Stimulated activated naive CD8-positive, alpha-beta T cell treated with anti-CD3 and anti-CD28 coated beads, Interleukin-15, Interleukin-2, amounts not matched to agents 100 U/mL and 50 U/mL, for 24 hours (primary cell): ENCODE results near the gene DOCK3.
A peak's percentile ranks its signal among the peaks of the same experiment; 100 is the strongest.
"Not testable (repeated sequence)": the region's sequence is repeated elsewhere in the genome, so short reads cannot be mapped to it uniquely, and the experiment has no call there.

Experiments
- ATAC-seq: fragments of 150-1000 bp; cut with Tn5 transposase; one replicate; pipeline ENCODE4 v1.10.0; 2021
- DNase-seq: peaks from one replicate; pipeline ENCODE4 v3.0.0; 2021

The DOCK3 gene

DNA sequence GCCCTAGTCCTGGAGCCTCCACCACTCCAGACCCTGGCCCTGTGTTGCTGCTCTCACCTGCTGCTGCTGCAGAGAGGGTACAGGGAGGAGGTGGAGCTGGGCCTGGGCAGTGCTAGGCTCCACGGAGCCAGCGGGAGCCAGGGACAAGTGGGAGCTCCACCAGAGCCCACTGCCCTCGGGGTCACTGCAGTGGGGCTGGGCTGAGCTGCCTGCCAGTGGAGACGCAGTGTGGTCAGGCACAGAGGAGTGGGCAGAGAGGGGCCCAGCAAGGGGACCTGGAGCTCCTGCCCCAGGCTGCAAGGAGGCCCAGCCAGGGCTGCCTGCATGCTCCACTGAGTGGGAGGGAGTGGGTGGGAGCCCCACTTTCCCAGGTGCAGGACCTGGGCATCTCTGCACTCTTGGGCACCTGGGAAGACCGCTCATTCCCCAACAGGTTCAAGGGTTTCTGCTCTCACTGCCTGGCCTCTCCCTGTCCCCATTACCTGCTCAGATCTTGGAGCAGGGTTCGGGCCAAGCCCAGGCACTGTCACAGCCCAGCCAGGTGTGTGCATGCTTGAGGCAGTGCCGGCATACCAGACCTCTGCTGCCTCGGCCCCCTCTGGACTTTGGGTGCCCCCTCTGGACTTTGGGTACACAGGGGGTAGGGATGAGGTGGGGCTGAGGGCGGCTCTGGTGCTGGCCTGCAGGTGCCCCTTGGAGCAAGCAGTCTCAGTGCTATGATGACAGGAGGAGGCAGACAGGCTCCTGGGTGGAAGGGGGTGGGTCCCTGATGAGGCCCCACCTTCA lies 308.0 kb downstream of the DOCK3 start:
- no peak for DNase-seq
- no peak for ATAC-seq

DNA sequence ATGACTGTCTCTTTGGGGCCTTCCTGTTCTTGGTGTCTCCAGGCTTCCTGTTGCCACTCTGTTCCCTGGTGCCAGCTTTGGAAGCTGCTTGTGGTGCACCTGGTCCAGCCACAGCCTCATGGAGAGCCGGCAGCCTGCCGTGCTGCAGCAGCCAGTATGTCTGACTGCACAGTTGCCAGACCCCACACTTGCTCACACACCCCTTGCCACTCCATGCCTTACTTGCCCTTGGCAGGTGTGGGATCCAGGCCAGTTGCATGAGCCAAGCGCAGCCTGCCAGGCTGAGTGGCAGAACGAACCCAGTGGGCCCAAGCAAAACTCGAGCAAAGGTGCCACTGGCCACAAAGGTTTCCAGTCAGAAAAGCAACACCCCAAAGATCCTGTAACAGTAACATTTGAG lies 309.2 kb downstream of the DOCK3 start:
- ATAC-seq (no peak), DNase-seq (no peak)

- no peak for DNase-seq
- ATAC-seq, result no peak
These were observed 311.2 kb downstream of the DOCK3 start for GRCh38 chr3:50985893-50986292.

DNA sequence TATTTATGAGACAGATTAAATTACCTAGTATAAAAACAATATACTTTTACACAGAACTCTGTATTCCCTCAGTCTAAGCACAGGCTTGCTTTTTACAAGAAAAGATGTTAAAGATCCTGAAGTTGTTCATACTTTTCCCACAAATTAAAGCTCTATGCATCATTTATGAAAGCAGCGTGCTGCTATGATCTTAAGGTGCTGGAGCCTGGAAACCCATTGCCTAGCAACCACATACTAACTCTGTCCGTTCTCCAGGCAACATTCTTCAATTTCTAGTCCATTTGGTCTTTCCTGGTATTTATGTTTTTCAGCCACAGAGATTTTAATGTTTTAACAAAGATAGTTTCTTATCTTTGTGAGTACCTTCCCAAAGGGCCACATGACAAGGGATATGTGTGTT lies 312.0 kb downstream of the DOCK3 start:
- no peak for ATAC-seq
- no peak for DNase-seq

- DNase-seq (no peak), ATAC-seq (no peak)
These were observed 319.8 kb downstream of the DOCK3 start for GRCh38 chr3:50994537-50994936.

DNA sequence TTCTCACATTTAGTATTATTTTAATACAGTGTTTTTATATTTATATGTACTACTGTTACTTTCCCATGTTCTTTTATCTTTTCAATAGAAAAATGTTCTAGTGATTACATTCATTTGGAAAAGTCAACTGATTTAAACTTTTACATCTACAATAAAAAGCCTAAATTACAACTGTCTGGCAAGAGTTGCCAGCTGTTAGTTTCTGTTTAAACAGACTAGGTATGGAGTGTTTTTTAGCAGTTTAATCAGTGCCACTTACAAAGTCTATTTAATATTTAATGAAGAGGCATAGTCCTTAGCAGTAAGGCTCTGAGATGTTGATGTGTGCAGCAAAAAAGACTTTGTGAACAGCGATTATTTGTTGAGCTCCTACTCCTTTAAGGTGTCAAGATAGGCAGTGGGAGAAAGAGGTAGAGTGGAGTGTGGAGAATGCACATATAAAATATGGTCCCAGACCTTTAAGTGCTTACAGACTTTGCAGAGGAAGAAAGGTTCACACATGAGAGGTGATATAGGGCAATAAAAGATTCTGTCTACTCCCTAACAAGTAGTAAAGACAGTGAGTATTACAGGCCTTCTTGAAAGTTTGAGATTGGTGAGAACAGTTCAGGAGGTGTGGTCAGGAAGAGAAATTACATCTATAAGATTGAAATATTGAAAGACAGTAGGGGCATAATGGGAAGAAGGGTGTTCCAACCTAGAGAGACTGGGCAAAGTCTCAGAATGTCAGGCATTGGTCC lies 320.5 kb downstream of the DOCK3 start:
- DNase-seq, result no peak
- no peak for ATAC-seq

DNA sequence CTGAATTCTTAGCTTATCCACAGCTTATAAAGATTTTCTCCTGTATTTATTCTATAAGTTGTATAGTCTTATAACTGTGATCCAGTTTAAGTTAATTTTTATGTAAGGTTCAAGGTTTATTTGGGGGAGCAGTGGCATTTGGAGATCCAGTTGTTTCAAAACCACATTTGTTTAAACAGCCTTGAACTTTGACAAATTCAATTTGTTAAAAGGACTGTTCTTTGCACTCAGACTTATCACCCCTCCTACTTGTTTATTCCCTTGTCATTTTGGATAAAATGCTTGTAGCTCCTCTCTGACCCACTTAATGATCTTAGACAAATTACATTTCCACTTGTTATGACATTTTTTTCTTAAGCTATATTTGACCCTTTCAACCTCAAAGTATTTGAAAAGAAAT lies 327.8 kb downstream of the DOCK3 start:
- no peak for ATAC-seq
- DNase-seq, result no peak

GRCh38 chr3:51004235-51004634 lies 329.5 kb downstream of the DOCK3 start:
- ATAC-seq (no peak), DNase-seq (no peak)

- no peak for ATAC-seq
- no peak for DNase-seq
These were observed 349.4 kb downstream of the DOCK3 start for GRCh38 chr3:51024121-51024520.

DNA sequence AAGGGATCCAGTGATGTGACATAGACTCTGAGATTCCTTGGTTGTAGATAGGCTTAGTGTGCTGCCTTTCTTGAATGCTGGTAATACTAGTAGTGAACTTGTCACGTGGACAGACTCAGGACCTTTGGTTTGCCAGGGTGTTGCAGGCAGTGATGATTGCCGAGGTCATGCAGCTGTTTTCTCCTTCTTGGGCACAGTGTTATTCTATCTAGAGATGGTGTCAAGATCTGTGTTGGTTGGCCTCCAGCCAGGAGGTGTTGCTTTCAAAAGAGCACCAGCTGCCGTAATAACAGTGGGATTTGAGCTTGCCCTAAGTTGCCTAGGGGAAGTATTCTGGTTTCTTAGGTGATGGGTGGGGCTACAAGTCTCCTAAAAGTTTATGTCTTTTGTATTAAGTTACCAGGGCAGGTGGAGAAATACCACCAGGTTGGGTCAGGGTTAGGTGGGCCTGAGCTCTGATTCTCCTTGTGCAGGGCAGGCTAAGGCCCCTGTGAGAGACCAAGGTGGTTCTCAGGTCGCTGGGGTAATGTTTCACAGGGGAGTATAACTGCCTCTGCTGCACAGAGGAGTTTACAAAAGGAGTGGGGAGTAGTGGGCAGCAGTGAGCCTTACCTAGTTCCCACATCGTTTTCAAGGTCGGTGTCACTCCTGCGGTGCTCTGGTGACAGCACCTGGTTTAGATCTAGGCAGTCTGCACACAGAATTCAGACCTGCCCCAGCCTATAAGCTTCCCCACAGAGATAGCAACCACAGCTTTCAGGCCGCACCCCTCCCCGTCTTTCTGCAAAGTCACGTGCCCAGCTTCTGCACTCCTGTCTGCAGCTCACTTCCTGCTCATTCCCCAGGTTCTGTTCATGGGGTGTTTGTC lies 350.3 kb downstream of the DOCK3 start:
- ATAC-seq, result peak; percentile 88
- DNase-seq, result peak; percentile 45

GRCh38 chr3:51031666-51032065 lies 356.9 kb downstream of the DOCK3 start:
- DNase-seq (no peak), ATAC-seq (no peak)

- DNase-seq, result no peak
- ATAC-seq, result no peak
These were observed 360.9 kb downstream of the DOCK3 start for GRCh38 chr3:51035630-51036029.

DNA sequence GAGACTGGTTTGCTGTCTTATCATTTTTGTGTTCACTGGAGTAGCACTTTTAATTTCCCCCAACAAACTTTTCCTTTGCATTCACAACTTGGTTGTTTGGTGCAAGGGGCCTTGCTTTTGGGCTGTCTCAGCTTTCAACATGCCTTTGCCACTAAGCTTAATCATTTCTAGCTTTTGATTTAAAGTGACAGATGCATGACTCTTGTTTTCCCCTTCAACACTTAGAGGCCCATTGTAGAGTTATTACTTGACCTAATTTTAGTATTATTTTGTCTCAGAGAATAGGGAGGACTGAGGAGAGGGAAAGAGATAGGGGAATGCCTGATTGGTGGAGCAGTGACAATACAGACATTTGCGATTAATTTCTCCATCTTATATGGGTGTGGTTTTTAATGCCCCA lies 370.3 kb downstream of the DOCK3 start:
- ATAC-seq (no peak), DNase-seq (no peak)

GRCh38 chr3:51052562-51052961 lies 377.8 kb downstream of the DOCK3 start:
- ATAC-seq (no peak), DNase-seq (no peak)

GRCh38 chr3:51057121-51057520 lies 382.4 kb downstream of the DOCK3 start:
- ATAC-seq, result no peak
- no peak for DNase-seq

DNA sequence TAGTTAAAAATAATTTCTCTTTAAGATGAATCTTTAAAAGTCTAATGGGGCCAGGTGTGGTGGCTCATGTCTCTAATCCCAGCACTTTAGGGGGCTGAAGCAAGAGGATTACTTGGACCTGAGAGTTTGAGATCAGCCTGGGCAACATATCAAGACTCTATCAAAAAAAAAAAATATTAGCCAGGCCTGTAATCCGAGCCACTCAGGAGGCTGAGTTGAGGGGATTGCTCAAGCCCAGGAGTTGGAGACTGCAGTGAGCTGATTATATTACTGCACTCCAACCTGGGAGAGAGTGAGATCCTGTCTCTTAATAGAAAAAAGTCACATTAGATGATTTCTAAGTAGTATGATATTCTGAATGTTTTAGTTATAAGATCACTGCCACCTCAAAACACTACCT lies 388.3 kb downstream of the DOCK3 start:
- no peak for ATAC-seq
- no peak for DNase-seq

DNA sequence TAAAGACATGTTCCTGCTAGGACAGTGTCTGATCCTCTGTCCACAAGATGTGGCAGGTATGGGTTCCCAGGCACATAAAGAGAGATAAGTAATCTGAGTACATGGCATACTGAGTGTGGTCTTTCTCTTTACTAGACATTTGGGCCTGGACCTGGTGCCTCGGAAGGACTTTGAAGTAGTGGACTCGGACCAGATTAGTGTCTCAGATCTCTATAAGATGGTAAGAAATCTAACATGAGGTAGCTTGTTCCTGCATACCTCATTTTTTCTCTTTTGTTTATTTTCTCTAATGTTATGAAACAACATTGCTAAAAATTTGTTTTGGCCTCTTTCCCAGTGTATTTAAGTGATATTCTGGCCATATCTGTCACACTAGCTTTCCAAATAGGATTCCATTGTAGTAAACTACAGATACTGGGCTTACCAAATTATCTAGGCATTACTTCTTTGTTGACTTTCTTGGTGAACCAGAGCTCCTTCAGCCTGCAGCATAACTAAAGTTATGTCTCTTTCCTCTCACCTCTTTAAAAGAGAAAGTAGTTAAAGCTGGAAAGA lies 400.6 kb downstream of the DOCK3 start:
- ATAC-seq (no peak), DNase-seq (no peak)

GRCh38 chr3:51082363-51082762 lies 407.6 kb downstream of the DOCK3 start:
- ATAC-seq (no peak), DNase-seq (no peak)

DNA sequence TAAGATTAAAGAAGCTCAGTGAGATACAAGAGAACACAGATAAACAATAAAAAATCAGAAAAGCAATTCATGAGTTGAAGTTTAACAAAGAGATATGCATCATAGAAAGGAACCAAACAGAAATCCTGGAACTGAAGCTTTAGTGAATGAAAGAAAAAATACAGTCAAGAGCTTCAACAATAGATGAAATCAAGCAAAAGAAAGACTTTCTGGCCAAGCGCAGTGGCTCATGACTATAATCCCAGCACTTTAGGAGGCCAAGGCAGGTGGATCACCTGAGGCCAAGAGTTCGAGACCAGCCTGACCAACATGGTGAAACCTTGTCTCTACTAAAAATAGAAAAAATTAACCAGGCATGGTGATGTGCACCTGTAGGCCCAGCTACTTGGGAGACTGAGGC lies 408.8 kb downstream of the DOCK3 start:
- ATAC-seq (no peak), DNase-seq (no peak)

- not testable (repeated sequence) for ATAC-seq, DNase-seq
These were observed 417.4 kb downstream of the DOCK3 start for GRCh38 chr3:51092141-51092540.

- not testable (repeated sequence) for DNase-seq, ATAC-seq
These were observed 420.1 kb downstream of the DOCK3 start for GRCh38 chr3:51094838-51095237.

- peak; percentile 59 for ATAC-seq
- DNase-seq, result peak; percentile 31
These were observed 425.2 kb downstream of the DOCK3 start for GRCh38 chr3:51099794-51100535.
